Kidney epithelial cell (primary cell): Measurements from ENCODE around the gene ANKRD10. TPM values are rescaled to one million over a fixed set of nuclear protein-coding genes. Genes with fewer than 3 reads are reported as not detected.

Experiments
- DNase-seq: peaks from one replicate; pipeline ENCODE4 v3.0.0-alpha.2; 2010; ENCODE audit warnings: low read depth
- H3K27me3 ChIP-seq: 2 replicates; pipeline ENCODE4 v1.6.0; 2011; ENCODE audit warnings: low read length; ENCODE audit not compliant: control insufficient read depth, insufficient read depth
- H3K36me3 ChIP-seq: 2 replicates; pipeline ENCODE4 v1.5.1; 2011; ENCODE audit warnings: low read length; ENCODE audit not compliant: control insufficient read depth, insufficient read depth
- H3K4me3 ChIP-seq: 2 replicates; pipeline ENCODE4 v1.5.1; 2011; ENCODE audit warnings: low read depth, mild to moderate bottlenecking, control low read depth, low read length
- total RNA-seq: library from RNA; depleted of rRNA; stranded (reverse); fragments of >200 nt; gene quantifications from 2 replicates; pipeline ENCODE4 v1.2.3, GENCODE V29; 2015
- TF ChIP-seq, protein P1 (sequence below): IDR thresholded peaks from 2 replicates; pipeline ENCODE4 v1.5.1; 2011; ENCODE audit warnings: mild to moderate bottlenecking, moderate library complexity, low read length, control low read depth, inconsistent platforms; ENCODE audit not compliant: insufficient read depth, poor library complexity, severe bottlenecking

ANKRD10 gene
- total RNA-seq, 1 donor from 2014 or later = 72.4 TPM

DNA sequence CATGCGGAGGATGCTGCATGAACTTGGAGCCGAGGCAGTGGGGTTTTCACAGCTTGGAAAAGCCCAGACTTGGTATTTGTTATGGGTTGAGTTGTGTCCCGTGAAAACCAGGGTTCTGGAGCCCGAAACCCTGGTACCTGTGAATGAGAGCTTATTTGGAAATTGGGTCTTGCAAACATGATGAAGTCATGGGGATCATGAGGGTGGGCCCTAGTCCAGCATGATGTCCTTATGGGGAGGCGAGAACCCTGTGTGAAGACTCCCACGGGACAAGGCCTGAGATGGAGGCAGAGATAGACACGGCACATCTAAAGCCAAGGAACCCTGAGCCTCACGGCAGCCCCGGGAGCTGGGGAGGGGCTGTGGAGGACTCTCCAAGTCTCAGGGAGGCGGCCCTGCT is 82.3 kb downstream of the ANKRD10 start:
- Histone ChIP-seq H3K27me3 (peaks cover 9% of the 10 kb centered on the region), H3K4me3 (no peak overlapping the region), H3K36me3 (no peaks in the 10 kb centered on the region)
- DNase-seq = no peak
- TF ChIP-seq, protein P1, sequence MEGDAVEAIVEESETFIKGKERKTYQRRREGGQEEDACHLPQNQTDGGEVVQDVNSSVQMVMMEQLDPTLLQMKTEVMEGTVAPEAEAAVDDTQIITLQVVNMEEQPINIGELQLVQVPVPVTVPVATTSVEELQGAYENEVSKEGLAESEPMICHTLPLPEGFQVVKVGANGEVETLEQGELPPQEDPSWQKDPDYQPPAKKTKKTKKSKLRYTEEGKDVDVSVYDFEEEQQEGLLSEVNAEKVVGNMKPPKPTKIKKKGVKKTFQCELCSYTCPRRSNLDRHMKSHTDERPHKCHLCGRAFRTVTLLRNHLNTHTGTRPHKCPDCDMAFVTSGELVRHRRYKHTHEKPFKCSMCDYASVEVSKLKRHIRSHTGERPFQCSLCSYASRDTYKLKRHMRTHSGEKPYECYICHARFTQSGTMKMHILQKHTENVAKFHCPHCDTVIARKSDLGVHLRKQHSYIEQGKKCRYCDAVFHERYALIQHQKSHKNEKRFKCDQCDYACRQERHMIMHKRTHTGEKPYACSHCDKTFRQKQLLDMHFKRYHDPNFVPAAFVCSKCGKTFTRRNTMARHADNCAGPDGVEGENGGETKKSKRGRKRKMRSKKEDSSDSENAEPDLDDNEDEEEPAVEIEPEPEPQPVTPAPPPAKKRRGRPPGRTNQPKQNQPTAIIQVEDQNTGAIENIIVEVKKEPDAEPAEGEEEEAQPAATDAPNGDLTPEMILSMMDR = no peak

- peaks cover 9% of the 10 kb centered on the region for H3K27me3 ChIP-seq
- DNase-seq = no peak
- H3K4me3 ChIP-seq = no peak overlapping the region
- H3K36me3 ChIP-seq = no peaks in the 10 kb centered on the region
- TF ChIP-seq, protein P1 = no peak
Measured at GRCh38 chr13:110832205-110832479, 82.7 kb downstream of the ANKRD10 start.

DNA sequence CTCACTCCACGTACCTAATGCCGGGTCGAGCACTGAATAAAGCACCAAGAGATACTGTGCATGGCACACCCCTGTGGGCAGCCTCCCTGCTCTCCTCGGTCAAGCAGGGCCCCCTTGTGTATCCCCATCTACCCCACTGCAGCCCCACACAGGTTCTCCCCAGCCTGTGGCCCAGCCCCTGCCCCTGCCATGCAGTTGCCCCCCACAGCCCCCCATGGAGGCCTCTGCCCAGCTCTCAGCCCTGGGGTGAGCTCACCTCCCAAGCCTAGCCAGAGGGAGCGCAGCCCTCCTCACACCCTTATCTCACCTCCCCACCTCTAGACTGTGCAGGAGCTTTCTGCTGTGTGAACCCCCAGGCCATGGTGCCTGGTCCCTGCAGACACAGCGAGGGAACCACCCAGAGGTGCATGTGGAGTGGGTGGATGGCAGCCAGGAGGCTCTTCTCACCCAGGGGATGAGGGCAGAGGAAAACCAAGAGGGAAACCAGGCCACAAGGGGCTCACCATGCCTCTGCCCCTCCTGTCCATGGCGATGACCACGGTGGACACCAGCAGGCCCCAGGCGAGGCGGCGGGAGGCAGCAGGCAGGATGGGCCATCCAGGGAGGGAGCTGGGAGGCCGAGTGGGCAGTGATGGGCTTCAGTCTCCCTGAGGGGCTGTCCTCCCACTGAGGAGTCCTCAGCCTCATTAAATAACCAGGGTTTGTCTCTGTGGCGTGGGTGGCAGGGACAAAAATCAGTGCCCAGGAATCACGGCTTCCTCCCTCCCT is 83.2 kb downstream of the ANKRD10 start:
- TF ChIP-seq, protein P1 = no peak
- Histone ChIP-seq H3K27me3 (peaks cover 9% of the 10 kb centered on the region), H3K4me3 (no peak overlapping the region), H3K36me3 (no peaks in the 10 kb centered on the region)
- DNase-seq = no peak

- DNase-seq = no peak
- TF ChIP-seq, protein P1 = no peak
- H3K36me3 ChIP-seq = no peaks in the 10 kb centered on the region
- peaks cover 9% of the 10 kb centered on the region for H3K27me3 ChIP-seq
- no peak overlapping the region for H3K4me3 ChIP-seq
Measured at GRCh38 chr13:110830800-110831371, 84.0 kb downstream of the ANKRD10 start.

DNA sequence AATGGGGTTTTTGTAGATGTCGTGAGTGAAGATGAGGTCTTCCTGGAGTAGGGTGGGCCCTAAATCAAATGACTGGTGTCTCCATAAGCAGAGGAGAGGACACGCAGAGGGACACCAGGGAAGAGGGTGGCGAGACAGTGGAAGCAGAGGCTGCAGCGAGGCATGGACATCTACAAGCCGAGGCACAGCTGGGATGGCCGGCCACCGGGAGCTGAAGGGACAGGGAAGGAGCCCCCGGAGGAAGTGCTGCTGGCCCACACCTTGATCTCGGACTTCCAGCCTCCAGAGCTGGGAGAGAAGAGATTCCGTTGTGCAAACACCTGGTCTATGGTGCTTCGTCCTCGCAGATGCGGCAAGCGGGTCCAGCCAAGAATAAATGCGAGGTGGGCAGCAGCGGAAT is 84.5 kb downstream of the ANKRD10 start:
- TF ChIP-seq, protein P1 = no peak
- no peak for DNase-seq
- H3K36me3 ChIP-seq = no peaks in the 10 kb centered on the region

GRCh38 chr13:110829486-110829885 is 85.4 kb downstream of the ANKRD10 start:
- TF ChIP-seq, protein P1 = no peak
- Histone ChIP-seq H3K27me3 (peaks cover 9% of the 10 kb centered on the region), H3K36me3 (no peaks in the 10 kb centered on the region), H3K4me3 (no peak overlapping the region)
- DNase-seq = no peak

More for the DNA sequence above, 84.5 kb downstream of the ANKRD10 start:
- Histone ChIP-seq H3K4me3 (no peak overlapping the region), H3K27me3 (peaks cover 9% of the 10 kb centered on the region)
